Measurements from ENCODE around the gene ABCB10. TPM values are rescaled to one million over a fixed set of nuclear protein-coding genes. Genes with fewer than 3 reads are reported as not detected.

ABCB10 gene
- total and polyA plus RNA-seq, 8 donors: 3.8 to 8.6 (median 6.4) TPM

DNA sequence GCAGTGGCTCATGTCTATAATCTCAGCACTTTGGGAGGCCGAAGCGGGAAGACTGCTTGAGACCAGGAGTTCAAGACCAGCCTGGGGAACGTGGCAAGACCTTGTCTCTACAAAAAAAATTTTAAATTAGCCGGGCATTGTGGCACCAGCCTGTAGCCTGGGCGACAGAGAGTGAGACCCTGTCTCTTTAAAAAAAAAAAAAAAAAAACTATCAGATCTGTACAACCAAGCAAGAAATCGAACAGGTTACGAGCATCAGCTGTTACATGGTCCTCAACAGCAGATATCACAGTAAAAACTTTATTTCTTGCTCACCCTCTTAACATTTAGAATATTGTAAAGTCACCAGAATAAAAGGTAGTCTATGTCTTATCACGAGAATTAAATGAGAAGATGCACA is 51.9 kb downstream of the ABCB10 start:
- DNase-seq (no peak), FAIRE-seq (no peak), ATAC-seq (no peak)
- H3K4me1 ChIP-seq: peaks cover 0 to 19% (median 11%) of the 10 kb centered on the region in 3 donors
- no peaks in the 10 kb centered on the region for H3K9me3 ChIP-seq
- H3K4me3 ChIP-seq: peak overlapping the region in 1 of 4 donors; percentile 87
- no peaks in the 10 kb centered on the region for H3K36me3 ChIP-seq
- no peak overlapping the region for H3K27ac ChIP-seq
- intact Hi-C loops (cut with DNase I): no loop called here
- H3K27me3 ChIP-seq: no peaks in the 10 kb centered on the region
- no peak for TF ChIP-seq CTCF (IDR thresholded peaks at IDR 0.05)
- 56 to 57% methylated on average over 8 of the region's 8 CpGs for WGBS, 2 donors

- TF ChIP-seq CTCF (IDR thresholded peaks at IDR 0.05): no peak
- no peaks in the 10 kb centered on the region for H3K27me3 ChIP-seq
- H3K36me3 ChIP-seq: peaks cover 0 to 61% (median 21%) of the 10 kb centered on the region in 3 donors
- no peak for FAIRE-seq
- no peak overlapping the region for H3K27ac ChIP-seq
- no peak for ATAC-seq
- H3K4me3 ChIP-seq: no peak overlapping the region
- peaks cover 0 to 4% (median 0%) of the 10 kb centered on the region in 3 donors for H3K4me1 ChIP-seq
- H3K9me3 ChIP-seq: no peaks in the 10 kb centered on the region
- 91 to 92% methylated on average over 2 of the region's 2 CpGs for WGBS, 2 donors
- no peak for DNase-seq
- intact Hi-C loops (cut with DNase I): no loop called here
Measured at GRCh38 chr1:229495782-229496181, 62.7 kb downstream of the ABCB10 start.

DNA sequence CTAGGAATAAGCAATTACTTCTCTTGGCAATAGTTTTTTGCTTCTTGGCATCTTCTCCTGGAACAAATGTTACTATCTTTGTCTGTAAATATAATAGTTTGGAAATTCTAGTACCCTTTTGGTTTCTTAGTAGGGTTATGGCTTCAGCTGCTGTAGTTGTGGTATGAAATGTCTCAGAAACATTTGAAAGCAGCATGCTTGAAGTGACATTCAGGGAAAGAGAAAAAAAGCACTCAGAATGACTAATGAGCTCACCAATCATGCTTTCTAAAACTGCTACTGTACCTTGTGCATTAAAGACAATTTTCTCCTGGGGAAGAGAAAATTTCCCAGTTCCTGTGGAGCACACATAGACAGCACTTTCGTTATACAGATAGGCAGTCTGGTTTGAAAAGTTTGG is 71.3 kb downstream of the ABCB10 start:
- no peaks in the 10 kb centered on the region for H3K27me3 ChIP-seq
- DNase-seq (no peak), ATAC-seq (no peak), FAIRE-seq (no peak)
- intact Hi-C loops (cut with DNase I): no loop called here
- H3K9me3 ChIP-seq: no peaks in the 10 kb centered on the region
- no peak for TF ChIP-seq CTCF (IDR thresholded peaks at IDR 0.05)
- no peaks in the 10 kb centered on the region for H3K4me1 ChIP-seq
- peaks cover 4 to 34% (median 24%) of the 10 kb centered on the region in 3 donors for H3K36me3 ChIP-seq
- H3K4me3 ChIP-seq: no peak overlapping the region
- WGBS, 2 donors: 92 to 97% methylated on average over 1 of the region's 1 CpG
- no peak overlapping the region for H3K27ac ChIP-seq

- no peak for TF ChIP-seq CTCF (IDR thresholded peaks at IDR 0.05)
- H3K4me3 ChIP-seq: no peak overlapping the region
- no peak for ATAC-seq
- no peak overlapping the region for H3K27ac ChIP-seq
- WGBS, 2 donors: 72 to 86% methylated on average over 1 of the region's 1 CpG
- peaks cover 4 to 44% (median 24%) of the 10 kb centered on the region in 3 donors for H3K36me3 ChIP-seq
- H3K27me3 ChIP-seq: no peaks in the 10 kb centered on the region
- FAIRE-seq: no peak
- H3K4me1 ChIP-seq: no peaks in the 10 kb centered on the region
- intact Hi-C loops (cut with DNase I): no loop called here
- no peaks in the 10 kb centered on the region for H3K9me3 ChIP-seq
- no peak for DNase-seq
Measured at GRCh38 chr1:229485318-229485717, 73.2 kb downstream of the ABCB10 start.

- Histone ChIP-seq H3K4me3 (no peak overlapping the region), H3K27ac (no peak overlapping the region), H3K36me3 (peaks cover 4 to 37% (median 21%) of the 10 kb centered on the region in 3 donors), H3K9me3 (no peaks in the 10 kb centered on the region), H3K4me1 (no peaks in the 10 kb centered on the region), H3K27me3 (no peaks in the 10 kb centered on the region)
- 93 to 94% methylated on average over 5 of the region's 5 CpGs for WGBS, 2 donors
- TF ChIP-seq CTCF (IDR thresholded peaks at IDR 0.05): no peak
- ATAC-seq (no peak), DNase-seq (no peak), FAIRE-seq (no peak)
- intact Hi-C loops (cut with DNase I): no loop called here
Measured at GRCh38 chr1:229482511-229482910, 76.0 kb downstream of the ABCB10 start.

Measured in pancreas (tissue), 10 donors.